Vagina (tissue), 2 donors: Measurements from ENCODE around the gene PARP4.
"Not testable (repeated sequence)": the region's sequence is repeated elsewhere in the genome, so short reads cannot be mapped to it uniquely, and the experiment has no call there.

Source experiments
- CTCF ChIP-seq, 3 experiments: fragments of 450-650 bp in 2 of 3; fragments of 200-600 bp in 1 of 3; sonication (generic) in 1 of 3; IDR thresholded peaks; one replicate each; pipeline ENCODE4 v1.5.1; 2017 to 2019; ENCODE audit warnings: antibody characterized with exemption in 3 of 3, mild to moderate bottlenecking in 2 of 3, moderate library complexity in 2 of 3
- POLR2A ChIP-seq, 2 donors: fragments of 450-650 bp; IDR thresholded peaks; one replicate each; pipeline ENCODE4 v1.6.1; 2017; ENCODE audit warnings: antibody characterized with exemption in 2 of 2, mild to moderate bottlenecking in 2 of 2, moderate library complexity in 2 of 2

DNA sequence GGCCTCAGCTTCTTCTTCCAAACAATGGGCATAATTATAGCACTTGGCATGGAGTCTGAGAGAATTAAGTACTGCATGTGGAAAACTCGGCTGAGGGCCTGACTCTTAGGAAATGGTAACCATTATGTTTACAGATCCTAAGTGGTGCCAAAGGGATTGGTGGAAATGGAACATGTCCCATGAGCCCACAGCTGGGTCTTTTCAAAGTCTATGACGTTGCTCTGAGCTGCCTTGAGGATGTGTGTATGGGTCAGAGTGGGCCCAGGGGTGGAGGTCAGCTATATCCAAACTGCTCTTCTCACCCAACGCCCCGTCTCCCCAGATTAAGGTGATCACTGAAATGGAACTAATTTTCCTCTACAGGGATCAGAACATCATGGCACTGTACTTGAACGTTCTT is 40.4 kb downstream of the PARP4 start:
- TF ChIP-seq CTCF, POLR2A (IDR thresholded peaks at IDR 0.05): not testable (repeated sequence)
